Psoas muscle (tissue), 8 donors: ENCODE data around the gene DEPDC5. TPM values are rescaled to one million over a fixed set of nuclear protein-coding genes. Genes with fewer than 3 reads are reported as not detected.

ENCODE experiments used
- ATAC-seq, 4 donors: fragments of 200-7000 bp; cut with Tn5 transposase; one replicate each; pipeline ENCODE4 v1.9.1; 2020; ENCODE audit warnings: moderate library complexity in 3 of 4, mild to moderate bottlenecking in 2 of 4
- DNase-seq, 2 donors: peaks; one replicate each; pipeline ENCODE4 v3.0.0-alpha.2; 2020
- H3K27ac ChIP-seq: fragments of 200-600 bp; one replicate; pipeline ENCODE4 v1.8.0; 2022
- H3K27me3 ChIP-seq, 3 donors: fragments of 200-600 bp in 1 of 3; one replicate each; pipeline versions ENCODE4 v1.6.1 to v1.8.0; 2013 to 2022; ENCODE audit warnings: low read length in 2 of 3, mild to moderate bottlenecking in 2 of 3, moderate library complexity in 1 of 3; ENCODE audit not compliant: insufficient read depth in 3 of 3
- H3K36me3 ChIP-seq, 2 donors: fragments of 200-600 bp in 1 of 2; one replicate each; pipeline versions ENCODE4 v1.6.1 to v1.8.0; 2013 to 2022; ENCODE audit warnings: low read depth in 1 of 2, mild to moderate bottlenecking in 1 of 2, moderate library complexity in 1 of 2; ENCODE audit not compliant: insufficient read depth in 1 of 2
- H3K4me1 ChIP-seq: fragments of 200-600 bp; one replicate; pipeline ENCODE4 v1.8.0; 2022
- H3K4me3 ChIP-seq: fragments of 200-600 bp; one replicate; pipeline ENCODE4 v1.8.0; 2022; ENCODE audit warnings: mild to moderate bottlenecking
- H3K9me3 ChIP-seq: fragments of 200-600 bp; one replicate; pipeline ENCODE4 v1.8.0; 2022
- WGBS, 3 donors: extraction: QIAGEN DNeasy Blood & Tissue Kit; methylation state at CpG; one replicate each; pipeline versions ENCODE4 v1.1.6 to v1.1.7; 2013; 5-methylcytosine and 5-hydroxymethylcytosine counted together
- intact Hi-C, 2 donors: fragments of 100-400 bp; cut with DNase I; formaldehyde crosslinking; loops; one replicate each; pipeline versions ENCODE4 v1.11.0 to v1.14.2; 2022
- polyA plus RNA-seq, 3 donors: library from polyadenylated mRNA; stranded (reverse); fragments of 200-250 nt; gene quantifications; one replicate each; pipeline ENCODE4 v1.2.3, GENCODE V29; 2013
- total RNA-seq, 4 donors: library from RNA; stranded (reverse); fragmentation: NEBNext Ultra II Directional in 2 of 4; extraction: Animal tissue kit (Norgen Biotek cat#: 25700) in 2 of 4; gene quantifications; one replicate each; pipeline versions ENCODE4 v1.2.1 to v1.2.4, GENCODE V29; 2021 to 2023
- TF ChIP-seq, protein P1 (sequence below): fragments of 200-600 bp; IDR thresholded peaks from one replicate; pipeline ENCODE4 v1.8.0; 2022; ENCODE audit warnings: antibody characterized with exemption
- donor health status: healthy with polysubstance abuse.
- donor health status: DM: no; HTN: no; CAD: no; lungs with moderate emphysema.
- donor health status: Bipolar disorder and iron deficiency.
- donor health status: healthy.
- donor health status: DM: yes; HTN: yes; CAD: no.
- donor health status: DM: no; HTN: no; CAD: no.
- donor health status: DM: no; HTN: no; CAD: no.
- donor health status: DM: yes; HTN: yes; CAD: no.

The DEPDC5 gene
- total and polyA plus RNA-seq, 7 donors: 6.3 to 15.6 (median 9.1) TPM

DNA sequence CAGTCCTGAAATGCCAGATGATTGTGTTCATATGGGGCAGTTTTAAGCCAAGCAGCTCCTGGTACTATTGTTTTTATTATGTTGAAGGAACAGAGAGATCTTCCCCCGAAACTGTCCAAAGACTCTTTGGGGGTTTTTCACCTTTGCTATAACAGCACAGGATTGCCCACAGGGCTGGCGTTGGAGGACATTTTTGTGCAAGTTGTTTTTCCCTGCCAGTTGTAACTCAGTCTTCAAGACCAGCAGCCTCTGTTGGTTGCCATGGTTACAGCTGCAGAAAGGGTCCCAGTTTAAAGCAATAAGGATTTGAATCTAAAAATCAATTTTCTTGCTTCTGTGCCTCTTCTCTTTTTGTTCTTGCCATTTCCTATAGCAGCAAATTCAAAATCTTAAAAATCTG, 145.1 kb downstream of the DEPDC5 start:
- WGBS, 3 donors: 89 to 97% (median 94%) methylated on average over 2 of the region's 2 CpGs
- ATAC-seq: no peak
- Histone ChIP-seq H3K4me3 (no peak overlapping the region), H3K4me1 (no peaks in the 10 kb centered on the region), H3K27me3 (no peaks in the 10 kb centered on the region), H3K27ac (no peak overlapping the region), H3K36me3 (peaks cover 8 to 50% of the 10 kb centered on the region in 2 donors), H3K9me3 (no peaks in the 10 kb centered on the region)
- intact Hi-C loops: no loop called here
- TF ChIP-seq, protein P1, sequence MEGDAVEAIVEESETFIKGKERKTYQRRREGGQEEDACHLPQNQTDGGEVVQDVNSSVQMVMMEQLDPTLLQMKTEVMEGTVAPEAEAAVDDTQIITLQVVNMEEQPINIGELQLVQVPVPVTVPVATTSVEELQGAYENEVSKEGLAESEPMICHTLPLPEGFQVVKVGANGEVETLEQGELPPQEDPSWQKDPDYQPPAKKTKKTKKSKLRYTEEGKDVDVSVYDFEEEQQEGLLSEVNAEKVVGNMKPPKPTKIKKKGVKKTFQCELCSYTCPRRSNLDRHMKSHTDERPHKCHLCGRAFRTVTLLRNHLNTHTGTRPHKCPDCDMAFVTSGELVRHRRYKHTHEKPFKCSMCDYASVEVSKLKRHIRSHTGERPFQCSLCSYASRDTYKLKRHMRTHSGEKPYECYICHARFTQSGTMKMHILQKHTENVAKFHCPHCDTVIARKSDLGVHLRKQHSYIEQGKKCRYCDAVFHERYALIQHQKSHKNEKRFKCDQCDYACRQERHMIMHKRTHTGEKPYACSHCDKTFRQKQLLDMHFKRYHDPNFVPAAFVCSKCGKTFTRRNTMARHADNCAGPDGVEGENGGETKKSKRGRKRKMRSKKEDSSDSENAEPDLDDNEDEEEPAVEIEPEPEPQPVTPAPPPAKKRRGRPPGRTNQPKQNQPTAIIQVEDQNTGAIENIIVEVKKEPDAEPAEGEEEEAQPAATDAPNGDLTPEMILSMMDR: no peak
- DNase-seq: no peak

DNA sequence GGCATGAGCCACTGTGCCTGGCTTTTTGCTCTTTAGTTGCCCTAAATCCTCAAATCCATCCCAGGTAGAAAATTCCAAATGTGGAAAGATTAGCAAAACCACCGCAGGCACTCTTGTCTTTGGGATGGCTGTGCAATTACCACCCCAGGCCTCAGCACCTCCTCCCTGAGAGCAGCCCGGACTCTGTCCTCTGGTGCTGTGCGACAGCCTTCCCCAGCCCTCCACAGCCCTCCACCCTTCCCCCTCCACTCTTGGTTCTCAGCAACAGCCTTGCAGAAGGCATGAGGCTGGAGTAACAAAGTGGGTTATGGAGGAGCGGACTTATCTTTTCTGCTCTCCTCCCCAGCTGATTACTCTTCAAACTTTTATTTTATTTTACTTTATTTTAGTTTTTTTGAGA, 145.8 kb downstream of the DEPDC5 start:
- intact Hi-C loops: no loop called here

DNA sequence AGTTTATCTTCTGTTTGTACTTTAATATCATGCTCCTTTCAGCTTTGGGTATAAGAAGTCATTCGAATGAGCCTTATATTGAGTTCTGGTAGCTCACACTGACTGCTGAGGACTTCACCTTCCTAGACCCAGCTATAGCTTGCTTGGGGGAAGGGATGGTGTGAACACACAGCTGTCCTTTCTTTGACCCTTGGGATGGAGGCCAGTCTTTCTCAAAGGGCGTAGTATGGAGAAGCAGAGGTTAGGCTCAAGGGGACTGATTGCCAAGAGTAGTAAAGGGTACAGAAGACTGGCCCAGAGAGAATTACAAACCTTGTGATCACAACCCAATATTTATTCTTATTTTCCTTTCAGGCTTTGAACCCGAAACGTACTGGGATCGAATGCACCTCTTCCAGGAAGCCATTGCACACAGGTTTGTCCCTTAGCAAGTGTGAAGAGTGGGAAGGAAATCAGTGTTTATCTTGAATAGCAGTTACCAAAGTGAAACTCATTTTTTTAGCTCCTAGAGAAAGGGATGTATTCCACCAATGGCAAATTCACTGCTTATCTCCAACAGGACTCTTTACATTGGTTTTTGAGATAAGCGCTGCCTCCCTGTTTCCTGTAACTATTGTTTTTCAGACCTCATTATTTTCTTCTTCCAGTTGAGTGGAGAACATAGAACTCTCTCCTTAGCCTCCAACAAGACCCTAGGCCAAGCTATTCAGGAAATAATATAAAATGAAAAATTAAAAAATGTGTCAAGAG, 147.7 kb downstream of the DEPDC5 start:
- H3K27me3 ChIP-seq: no peaks in the 10 kb centered on the region
- no peak overlapping the region for H3K4me3 ChIP-seq
- intact Hi-C loops: no loop called here
- peaks cover 9 to 47% of the 10 kb centered on the region in 2 donors for H3K36me3 ChIP-seq
- H3K27ac ChIP-seq: no peak overlapping the region
- WGBS, 3 donors: 87 to 89% (median 88%) methylated on average over 6 of the region's 6 CpGs
- DNase-seq (no peak), ATAC-seq (no peak)
- H3K9me3 ChIP-seq: no peaks in the 10 kb centered on the region
- TF ChIP-seq, protein P1: no peak
- no peaks in the 10 kb centered on the region for H3K4me1 ChIP-seq

More for the DNA sequence above, 145.8 kb downstream of the DEPDC5 start:
- Histone ChIP-seq H3K27ac (no peak overlapping the region), H3K4me3 (no peak overlapping the region), H3K36me3 (peaks cover 9 to 48% of the 10 kb centered on the region in 2 donors), H3K4me1 (no peaks in the 10 kb centered on the region), H3K9me3 (no peaks in the 10 kb centered on the region), H3K27me3 (no peaks in the 10 kb centered on the region)
- no peak for DNase-seq
- ATAC-seq: no peak
- 93 to 95% (median 94%) methylated on average over 4 of the region's 4 CpGs for WGBS, 3 donors
- TF ChIP-seq, protein P1: no peak

DNA sequence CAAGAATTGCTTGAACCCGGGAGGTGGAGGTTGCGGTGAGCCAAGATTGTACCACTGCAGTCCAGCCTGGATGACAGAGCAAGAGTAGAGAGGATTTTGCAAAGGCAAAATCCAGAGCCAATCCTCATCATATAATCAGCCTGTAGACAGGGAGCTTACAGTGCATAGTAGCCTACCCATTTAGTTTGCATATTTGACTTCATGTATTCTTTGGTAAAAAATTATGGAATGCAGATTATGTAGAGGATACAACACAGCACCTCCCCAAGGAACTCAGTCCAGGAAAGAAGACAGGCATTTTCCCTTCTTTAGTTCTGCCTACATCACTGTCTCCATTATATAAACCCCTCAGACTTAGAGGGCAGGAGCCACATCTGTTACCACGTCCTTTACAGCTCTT, 150.8 kb downstream of the DEPDC5 start:
- Histone ChIP-seq H3K4me3 (no peak overlapping the region), H3K27ac (no peak overlapping the region), H3K4me1 (no peaks in the 10 kb centered on the region), H3K36me3 (peaks cover 4 to 26% of the 10 kb centered on the region in 2 donors), H3K9me3 (no peaks in the 10 kb centered on the region), H3K27me3 (no peaks in the 10 kb centered on the region)
- TF ChIP-seq, protein P1: no peak
- WGBS, 3 donors: 92 to 98% (median 92%) methylated on average over 3 of the region's 3 CpGs
- intact Hi-C loops: no loop called here
- no peak for DNase-seq
- no peak for ATAC-seq

DNA sequence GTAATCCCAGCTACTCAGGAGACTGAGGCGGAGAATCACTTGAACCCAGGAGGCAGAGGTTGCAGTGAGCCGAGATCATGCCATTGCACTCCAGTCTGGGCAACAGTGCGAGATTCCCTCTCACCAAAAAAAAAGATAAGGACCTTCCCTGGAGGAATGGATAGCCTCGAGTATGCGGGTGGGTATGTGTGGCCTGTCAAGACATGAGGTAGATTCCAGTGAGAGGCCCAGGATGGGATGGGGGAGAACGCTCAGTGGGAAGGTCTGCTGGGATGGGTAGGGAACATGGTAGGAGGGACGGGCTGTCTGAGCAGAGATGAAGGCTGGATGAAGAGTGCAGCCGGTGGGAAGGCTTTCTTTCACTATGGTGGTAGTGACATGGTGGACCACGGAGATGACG, 151.5 kb downstream of the DEPDC5 start:
- H3K36me3 ChIP-seq: peaks cover 4 to 26% of the 10 kb centered on the region in 2 donors
- no peak overlapping the region for H3K4me3 ChIP-seq
- TF ChIP-seq, protein P1: no peak
- H3K27me3 ChIP-seq: no peaks in the 10 kb centered on the region
- H3K9me3 ChIP-seq: no peaks in the 10 kb centered on the region
- H3K27ac ChIP-seq: no peak overlapping the region
- no peak for DNase-seq
- no peaks in the 10 kb centered on the region for H3K4me1 ChIP-seq
- WGBS, 3 donors: 94 to 95% (median 95%) methylated on average over 10 of the region's 10 CpGs
- intact Hi-C loops: no loop called here
- ATAC-seq: no peak
